Trophoblast cell (in vitro differentiated cells and primary cell): Measurements from ENCODE around the gene LRBA.
A peak's percentile ranks its signal among the peaks of the same experiment; 100 is the strongest.

Experiments used
- DNase-seq, 2 donors: peaks; one replicate each; pipeline ENCODE4 v3.0.0-alpha.2; 2016
- H2AFZ ChIP-seq: 2 replicates; pipeline ENCODE4 v1.6.1; 2013; ENCODE audit warnings: low read length, moderate library complexity, mild to moderate bottlenecking; ENCODE audit not compliant: insufficient read depth, poor library complexity
- H2AK5ac ChIP-seq: 2 replicates; pipeline ENCODE4 v1.6.1; 2013; ENCODE audit warnings: mild to moderate bottlenecking, low read length
- H2BK120ac ChIP-seq: 2 replicates; pipeline ENCODE4 v1.6.1; 2013; ENCODE audit warnings: low read length, mild to moderate bottlenecking, moderate library complexity; ENCODE audit not compliant: insufficient read depth, poor library complexity
- H2BK12ac ChIP-seq: 2 replicates; pipeline ENCODE4 v1.6.1; 2013; ENCODE audit warnings: mild to moderate bottlenecking, low read length, moderate library complexity
- H2BK5ac ChIP-seq: 2 replicates; pipeline ENCODE4 v1.6.1; 2013; ENCODE audit warnings: low read length, low read depth, moderate library complexity, mild to moderate bottlenecking; ENCODE audit not compliant: poor library complexity
- H3K14ac ChIP-seq: 2 replicates; pipeline ENCODE4 v1.6.1; 2013; ENCODE audit warnings: mild to moderate bottlenecking, low read length
- H3K18ac ChIP-seq: 2 replicates; pipeline ENCODE4 v1.6.1; 2013; ENCODE audit warnings: mild to moderate bottlenecking, low read length
- H3K23ac ChIP-seq: 2 replicates; pipeline ENCODE4 v1.6.1; 2013; ENCODE audit warnings: low read length
- H3K27ac ChIP-seq: 2 replicates; pipeline ENCODE4 v1.5.1; 2013; ENCODE audit warnings: low read depth, mild to moderate bottlenecking, inconsistent platforms, low read length, moderate library complexity
- H3K27me3 ChIP-seq: 2 replicates; pipeline ENCODE4 v1.6.1; 2013; ENCODE audit warnings: inconsistent platforms, mild to moderate bottlenecking, low read length, moderate library complexity; ENCODE audit not compliant: insufficient read depth
- H3K36me3 ChIP-seq, 2 experiments: 1 replicate in 1 of 2; 2 replicates in 1 of 2; pipeline ENCODE4 v1.6.1; 2013; ENCODE audit warnings: low read length in 2 of 2, mild to moderate bottlenecking in 2 of 2, moderate library complexity in 1 of 2; ENCODE audit not compliant: insufficient read depth in 2 of 2, control insufficient read depth in 1 of 2
- H3K4ac ChIP-seq: 2 replicates; pipeline ENCODE4 v1.6.1; 2013; ENCODE audit warnings: low read depth, mild to moderate bottlenecking, low read length, moderate library complexity
- H3K4me1 ChIP-seq, 2 experiments: 1 replicate in 1 of 2; 2 replicates in 1 of 2; pipeline ENCODE4 v1.6.1; 2013; ENCODE audit warnings: low read length in 2 of 2, mild to moderate bottlenecking in 2 of 2, moderate library complexity in 1 of 2; ENCODE audit not compliant: insufficient read depth in 2 of 2, control insufficient read depth in 1 of 2
- H3K4me2 ChIP-seq: 2 replicates; pipeline ENCODE4 v1.6.1; 2013; ENCODE audit warnings: inconsistent platforms, mild to moderate bottlenecking, low read length, moderate library complexity
- H3K4me3 ChIP-seq: 2 replicates; pipeline ENCODE4 v1.5.1; 2013; ENCODE audit warnings: mild to moderate bottlenecking, low read depth, low read length, inconsistent platforms
- H3K79me1 ChIP-seq: one replicate; pipeline ENCODE4 v1.6.1; 2013; ENCODE audit warnings: low read length
- H3K79me2 ChIP-seq: 2 replicates; pipeline ENCODE4 v1.6.1; 2013; ENCODE audit warnings: low read length, mild to moderate bottlenecking; ENCODE audit not compliant: control insufficient read depth, insufficient read depth, poor library complexity
- H3K9ac ChIP-seq: 2 replicates; pipeline ENCODE4 v1.6.1; 2013; ENCODE audit warnings: mild to moderate bottlenecking, low read length
- H3K9me3 ChIP-seq: 2 replicates; pipeline ENCODE4 v1.6.1; 2013; ENCODE audit warnings: low read depth, mild to moderate bottlenecking, control low read depth, inconsistent platforms, low read length; ENCODE audit not compliant: insufficient read depth
- H4K12ac ChIP-seq: 2 replicates; pipeline ENCODE4 v1.6.1; 2013; ENCODE audit warnings: low read depth, mild to moderate bottlenecking, low read length, moderate library complexity
- H4K8ac ChIP-seq: 2 replicates; pipeline ENCODE4 v1.6.1; 2013; ENCODE audit warnings: low read depth, mild to moderate bottlenecking, low read length, moderate library complexity
- H4K91ac ChIP-seq: one replicate; pipeline ENCODE4 v1.6.1; 2013; ENCODE audit warnings: low read depth, mild to moderate bottlenecking, low read length, moderate library complexity
- WGBS: extraction: QIAGEN DNeasy Blood & Tissue Kit; methylation state at CpG from one replicate; pipeline ENCODE4 v1.1.7; 2013; ENCODE audit warnings: missing lambda C conversion rate; ENCODE audit not compliant: insufficient read length, insufficient coverage; ENCODE audit errors: extremely low coverage; 5-methylcytosine and 5-hydroxymethylcytosine counted together

Gene LRBA

GRCh38 chr4:150739591-150739990 is 275.5 kb downstream of the LRBA start:
- H3K79me2 ChIP-seq: no peaks in the 10 kb centered on the region
- no peak overlapping the region for H2BK5ac ChIP-seq
- no peaks in the 10 kb centered on the region for H3K36me3 ChIP-seq
- no peak overlapping the region for H4K12ac ChIP-seq
- no peak overlapping the region for H2BK12ac ChIP-seq
- H3K18ac ChIP-seq: no peak overlapping the region
- H3K4me3 ChIP-seq: no peak overlapping the region
- H3K4ac ChIP-seq: no peak overlapping the region
- no peak overlapping the region for H3K23ac ChIP-seq
- no peak overlapping the region for H3K4me2 ChIP-seq
- H2BK120ac ChIP-seq: no peak overlapping the region
- no peak overlapping the region for H4K91ac ChIP-seq
- DNase-seq: no peak
- peaks cover 0 to 2% of the 10 kb centered on the region in 2 experiments for H3K4me1 ChIP-seq
- H3K27ac ChIP-seq: no peak overlapping the region
- no CpG with 5 or more reads among the region's 3 CpGs for WGBS
- H4K8ac ChIP-seq: no peak overlapping the region
- H3K9me3 ChIP-seq: no peaks in the 10 kb centered on the region
- H3K14ac ChIP-seq: no peak overlapping the region
- no peaks in the 10 kb centered on the region for H3K79me1 ChIP-seq
- no peaks in the 10 kb centered on the region for H3K27me3 ChIP-seq
- H2AFZ ChIP-seq: no peak overlapping the region
- H2AK5ac ChIP-seq: no peak overlapping the region
- H3K9ac ChIP-seq: no peak overlapping the region

GRCh38 chr4:150725957-150726523 is 289.0 kb downstream of the LRBA start:
- no peaks in the 10 kb centered on the region for H3K27me3 ChIP-seq
- no peak overlapping the region for H2BK12ac ChIP-seq
- H3K4me3 ChIP-seq: no peak overlapping the region
- no peak overlapping the region for H2BK120ac ChIP-seq
- no peak overlapping the region for H3K23ac ChIP-seq
- no peak overlapping the region for H2BK5ac ChIP-seq
- no peak overlapping the region for H2AFZ ChIP-seq
- peaks cover 0 to 1% of the 10 kb centered on the region in 2 experiments for H3K36me3 ChIP-seq
- H3K79me1 ChIP-seq: no peaks in the 10 kb centered on the region
- H3K9me3 ChIP-seq: no peaks in the 10 kb centered on the region
- no peak overlapping the region for H3K4me2 ChIP-seq
- H3K14ac ChIP-seq: no peak overlapping the region
- H4K91ac ChIP-seq: no peak overlapping the region
- no peaks in the 10 kb centered on the region for H3K4me1 ChIP-seq
- H4K8ac ChIP-seq: no peak overlapping the region
- H3K18ac ChIP-seq: no peak overlapping the region
- WGBS: no CpG with 5 or more reads among the region's 4 CpGs
- no peak overlapping the region for H2AK5ac ChIP-seq
- no peak for DNase-seq
- H3K4ac ChIP-seq: no peak overlapping the region
- H3K9ac ChIP-seq: no peak overlapping the region
- H3K27ac ChIP-seq: no peak overlapping the region
- no peaks in the 10 kb centered on the region for H3K79me2 ChIP-seq
- no peak overlapping the region for H4K12ac ChIP-seq

- Histone ChIP-seq H2BK5ac (no peak overlapping the region), H3K4ac (no peak overlapping the region), H3K18ac (no peak overlapping the region), H4K12ac (no peak overlapping the region), H4K8ac (no peak overlapping the region), H2AK5ac (no peak overlapping the region), H3K36me3 (no peaks in the 10 kb centered on the region), H3K4me1 (no peaks in the 10 kb centered on the region), H3K23ac (no peak overlapping the region), H3K79me2 (no peaks in the 10 kb centered on the region), H3K79me1 (no peaks in the 10 kb centered on the region), H3K9ac (no peak overlapping the region), H2BK120ac (no peak overlapping the region), H4K91ac (no peak overlapping the region), H3K27me3 (no peaks in the 10 kb centered on the region), H3K14ac (no peak overlapping the region), H2AFZ (no peak overlapping the region), H3K4me3 (no peak overlapping the region), H3K9me3 (no peaks in the 10 kb centered on the region), H3K4me2 (no peak overlapping the region), H2BK12ac (no peak overlapping the region), H3K27ac (no peak overlapping the region)
- no CpG with 5 or more reads among the region's 5 CpGs for WGBS
- no peak for DNase-seq
Observed at GRCh38 chr4:150723727-150724411, 291.2 kb downstream of the LRBA start.

GRCh38 chr4:150722908-150723362 is 292.1 kb downstream of the LRBA start:
- H2AFZ ChIP-seq: no peak overlapping the region
- no peak overlapping the region for H3K4ac ChIP-seq
- no peak overlapping the region for H3K23ac ChIP-seq
- H2BK12ac ChIP-seq: no peak overlapping the region
- no peaks in the 10 kb centered on the region for H3K36me3 ChIP-seq
- no peak overlapping the region for H4K91ac ChIP-seq
- no peak overlapping the region for H3K14ac ChIP-seq
- H2AK5ac ChIP-seq: no peak overlapping the region
- no peak overlapping the region for H3K27ac ChIP-seq
- H3K27me3 ChIP-seq: no peaks in the 10 kb centered on the region
- no peak overlapping the region for H4K12ac ChIP-seq
- no peaks in the 10 kb centered on the region for H3K9me3 ChIP-seq
- DNase-seq: peak in 1 of 2 donors; percentile 1
- no peak overlapping the region for H4K8ac ChIP-seq
- H3K79me1 ChIP-seq: no peaks in the 10 kb centered on the region
- H2BK5ac ChIP-seq: no peak overlapping the region
- no peak overlapping the region for H3K18ac ChIP-seq
- H3K4me1 ChIP-seq: no peaks in the 10 kb centered on the region
- no peak overlapping the region for H2BK120ac ChIP-seq
- no peak overlapping the region for H3K9ac ChIP-seq
- no CpG with 5 or more reads among the region's 6 CpGs for WGBS
- no peaks in the 10 kb centered on the region for H3K79me2 ChIP-seq
- no peak overlapping the region for H3K4me3 ChIP-seq
- no peak overlapping the region for H3K4me2 ChIP-seq
